ENCODE data around the gene SCGN.

DNA sequence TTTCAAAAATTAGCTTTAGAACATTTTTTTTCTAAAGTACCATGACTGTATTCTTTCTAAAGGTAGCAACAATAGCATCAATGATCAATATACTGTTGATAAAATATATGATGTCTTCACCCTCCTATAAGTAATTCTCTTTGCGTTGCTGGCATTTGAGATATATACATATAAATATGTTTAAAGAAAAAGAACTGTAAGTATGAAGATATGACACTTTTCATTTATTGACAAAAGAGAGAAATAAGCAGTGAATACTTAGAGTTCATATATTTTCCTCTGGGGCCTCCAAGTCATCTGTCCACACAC lies 49.4 kb upstream of the SCGN start:
- no peak for TF ChIP-seq POLR2AphosphoS5 (IDR thresholded peaks at IDR 0.05; ENCODE audit: low read depth, low read length)
- no peak for TF ChIP-seq POLR2A (IDR thresholded peaks at IDR 0.05; ENCODE audit: low read depth, low read length)

Data from GM12891 (cell line).